ENCODE data around the gene TMEM181. TPM values are rescaled to one million over a fixed set of nuclear protein-coding genes. Genes with fewer than 3 reads are reported as not detected.

The TMEM181 gene
- total RNA-seq (2014; rRNA removed; shearing (Covaris generic)): 25.2 and 28.2 TPM in 2 replicates
- polyA plus RNA-seq (2016; fragmentation: Nextera tagmentation; extraction: Ambion mirVana): 11.9 and 12.3 TPM in 2 replicates
- long read RNA-seq, partial matches to known transcripts: 0 of 3 reads
- long read RNA-seq, other reads (novel, unspliced or antisense): 3 of 3 reads

- Mint-ChIP-seq H3K36me3 (ENCODE audit: low read depth) (peaks cover 2% of the 10 kb centered on the region; the same call in 2 of the 3 replicates), H3K27ac (peak within 1 kb of the TSS; percentile 63; the same call in 1 of the 2 replicates), H3K4me3 (peak within 1 kb of the TSS; percentile 95), H3K27me3 (ENCODE audit: insufficient read depth, low read depth, poor library complexity) (peaks cover 11% of the 10 kb centered on the region), H3K4me1 (peaks cover 25% of the 10 kb centered on the region), H3K9me3 (no peaks in the 10 kb centered on the region)
- peaks cover 47% of the 10 kb centered on the region for H3K79me2 ChIP-seq (replicated peaks; ENCODE audit: insufficient read depth)
- no peak within 1 kb of the TSS for H3K27ac ChIP-seq (ENCODE audit: low read depth)
- peak within 1 kb of the TSS; percentile 88 for H3K4me2 ChIP-seq
- no peaks in the 10 kb centered on the region for H3K9me2 ChIP-seq (ENCODE audit: insufficient read depth)
- H3K4me3 ChIP-seq: peak within 1 kb of the TSS; percentile 65
- peak; percentile 79 for ATAC-seq
- H4K20me1 ChIP-seq (replicated peaks; ENCODE audit: insufficient read depth): peaks cover 23% of the 10 kb centered on the region
- H3F3A ChIP-seq (replicated peaks; ENCODE audit: low read depth): peaks cover 8% of the 10 kb centered on the region; the same call in 1 of the 2 replicates
- H3K36me3 ChIP-seq (ENCODE audit: insufficient read depth): no peaks in the 10 kb centered on the region
- peak within 1 kb of the TSS; percentile 100 for H2AFZ ChIP-seq
- peaks cover 11% of the 10 kb centered on the region for H3K4me1 ChIP-seq (ENCODE audit: insufficient read depth)
- no peaks in the 10 kb centered on the region for H3K27me3 ChIP-seq (ENCODE audit: insufficient read depth)
- peak; percentile 88 for DNase-seq (ENCODE audit: low spot score)
- TF ChIP-seq JUNB (IDR thresholded peaks at IDR 0.05; ENCODE audit: unreplicated experiment): no peak
- no peak for TF ChIP-seq ZNF462 (CRISPR knock-in tag; IDR thresholded peaks at IDR 0.05)
- no peak for TF ChIP-seq EZH2phosphoT487 (IDR thresholded peaks at IDR 0.05; ENCODE audit: unreplicated experiment)
- TF ChIP-seq STAT1 (IDR thresholded peaks at IDR 0.05; ENCODE audit: unreplicated experiment): no peak
- no peak for TF ChIP-seq CTCF (conservative IDR thresholded peaks at IDR 0.05; ENCODE audit: low read depth in 2 of 2)
- peak; percentile 70 for TF ChIP-seq POLR2AphosphoS5 (IDR thresholded peaks at IDR 0.05; ENCODE audit: low read depth)
- TF ChIP-seq REST (IDR thresholded peaks at IDR 0.05; ENCODE audit: unreplicated experiment): no peak
- TF ChIP-seq, protein P1, sequence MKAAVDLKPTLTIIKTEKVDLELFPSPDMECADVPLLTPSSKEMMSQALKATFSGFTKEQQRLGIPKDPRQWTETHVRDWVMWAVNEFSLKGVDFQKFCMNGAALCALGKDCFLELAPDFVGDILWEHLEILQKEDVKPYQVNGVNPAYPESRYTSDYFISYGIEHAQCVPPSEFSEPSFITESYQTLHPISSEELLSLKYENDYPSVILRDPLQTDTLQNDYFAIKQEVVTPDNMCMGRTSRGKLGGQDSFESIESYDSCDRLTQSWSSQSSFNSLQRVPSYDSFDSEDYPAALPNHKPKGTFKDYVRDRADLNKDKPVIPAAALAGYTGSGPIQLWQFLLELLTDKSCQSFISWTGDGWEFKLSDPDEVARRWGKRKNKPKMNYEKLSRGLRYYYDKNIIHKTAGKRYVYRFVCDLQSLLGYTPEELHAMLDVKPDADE (IDR thresholded peaks at IDR 0.05): peak; percentile 45; the same call in 1 of the 2 replicates
- TF ChIP-seq ZNF114 (CRISPR knock-in tag; IDR thresholded peaks at IDR 0.05): no peak
- peak; percentile 96 for TF ChIP-seq CREB1 (CRISPR knock-in tag; IDR thresholded peaks at IDR 0.05; ENCODE audit: low read depth)
- no peak for TF ChIP-seq NANOG (IDR thresholded peaks at IDR 0.05; ENCODE audit: borderline replicate concordance)
- no peak for TF ChIP-seq EZH2 (IDR thresholded peaks at IDR 0.05; ENCODE audit: low read depth, unreplicated experiment)
Observed at GRCh38 chr6:158559895-158560835, at the start of gene TMEM181. TMEM181 (plus strand) TSS chr6:158560091; CDS start chr6:158560225, 134 bp downstream.

All from GM23338 (cell line).